SK-N-SH (cell line): Measurements from ENCODE around the gene TTC36. TPM values are rescaled to one million over a fixed set of nuclear protein-coding genes. Genes with fewer than 3 reads are reported as not detected.

Source experiments
- CTCF ChIA-PET: fragments of 300-600, 350-600 bp; formaldehyde crosslinking; extraction: SDS; loops from one replicate; lab custom pipeline; 2021; lab: Yijun Ruan, JAX
- POLR2A ChIA-PET: fragments of 350-600 bp; sonication (Branson Sonifier 250); formaldehyde crosslinking; extraction: SDS; loops from one replicate; lab custom pipeline; 2020; ENCODE audit warnings: antibody characterized with exemption, inconsistent platforms; lab: Yijun Ruan, JAX
- DNase-seq: peaks from one replicate; pipeline ENCODE4 v3.0.0; 2012
- H2AFZ ChIP-seq: fragments of 200-600 bp; sonication (generic); 2 replicates; pipeline ENCODE4 v1.8.1; 2016; ENCODE audit warnings: antibody characterized with exemption, mild to moderate bottlenecking, low read depth
- H3F3A ChIP-seq: fragments of 200-600 bp; sonication (generic); replicated peaks from 2 replicates; pipeline ENCODE3; 2016; ENCODE audit warnings: antibody characterized with exemption, mild to moderate bottlenecking; ENCODE audit not compliant: insufficient read depth
- H3K27ac ChIP-seq, 2 experiments: fragments of 200-500 bp in 1 of 2; fragments of 200-600 bp in 1 of 2; sonication (Bioruptor generic) in 1 of 2; sonication (generic), shearing (Covaris generic) in 1 of 2; 2 replicates each; pipeline versions ENCODE4 v1.5.1 to v1.6.1; 2014 to 2016; ENCODE audit warnings: low read depth in 2 of 2, inconsistent platforms in 1 of 2, low read length in 1 of 2, mild to moderate bottlenecking in 1 of 2, mixed read lengths in 1 of 2
- H3K27me3 ChIP-seq: fragments of 200-600 bp; sonication (generic), shearing (Covaris generic); 2 replicates; pipeline ENCODE4 v1.6.1; 2016; ENCODE audit warnings: mixed run types; ENCODE audit not compliant: insufficient read depth
- H3K36me3 ChIP-seq, 2 experiments: fragments of 200-500 bp in 1 of 2; fragments of 200-600 bp in 1 of 2; sonication (Bioruptor generic) in 1 of 2; sonication (generic) in 1 of 2; replicated peaks in 1 of 2; 2 replicates each; pipeline versions ENCODE3 to v1.5.1; 2014 to 2016; ENCODE audit warnings: low read length in 1 of 2, mild to moderate bottlenecking in 1 of 2; ENCODE audit not compliant: insufficient read depth in 2 of 2, control insufficient read depth in 1 of 2
- H3K4me1 ChIP-seq, 2 experiments: fragments of 200-500 bp in 1 of 2; fragments of 200-600 bp in 1 of 2; sonication (Bioruptor generic) in 1 of 2; sonication (generic), shearing (Covaris generic) in 1 of 2; 2 replicates each; pipeline versions ENCODE4 v1.5.1 to v1.6.1; 2014 to 2016; ENCODE audit warnings: low read depth in 1 of 2, low read length in 1 of 2, mixed run types in 1 of 2; ENCODE audit not compliant: insufficient read depth in 2 of 2, control insufficient read depth in 1 of 2
- H3K4me2 ChIP-seq: fragments of 200-600 bp; sonication (generic), shearing (Covaris generic); 2 replicates; pipeline ENCODE4 v1.6.1; 2017; ENCODE audit warnings: mixed run types
- H3K4me3 ChIP-seq, 2 experiments: fragments of 200-500 bp in 1 of 2; fragments of 200-600 bp in 1 of 2; sonication (Bioruptor generic) in 1 of 2; sonication (generic), shearing (Covaris generic) in 1 of 2; 2 replicates each; pipeline versions ENCODE4 v1.5.1 to v1.8.1; 2014 to 2016; ENCODE audit warnings: low read depth in 2 of 2, inconsistent platforms in 1 of 2, low read length in 1 of 2, mild to moderate bottlenecking in 1 of 2, mixed read lengths in 1 of 2, moderate library complexity in 1 of 2
- H3K79me2 ChIP-seq: fragments of 200-600 bp; sonication (generic); 2 replicates; pipeline ENCODE4 v1.8.1; 2017; ENCODE audit warnings: mild to moderate bottlenecking; ENCODE audit not compliant: insufficient read depth
- H3K9ac ChIP-seq: fragments of 200-600 bp; sonication (generic); 2 replicates; pipeline ENCODE4 v1.6.1; 2017; ENCODE audit warnings: mixed run types
- H3K9me2 ChIP-seq: fragments of 200-600 bp; sonication (generic); 2 replicates; pipeline ENCODE4 v1.6.1; 2017; ENCODE audit warnings: mixed run types
- H3K9me3 ChIP-seq: fragments of 200-600 bp; sonication (generic); 2 replicates; pipeline ENCODE4 v1.6.1; 2017; ENCODE audit warnings: mixed run types, mild to moderate bottlenecking, moderate library complexity
- H4K20me1 ChIP-seq: fragments of 200-600 bp; sonication (generic); 2 replicates; pipeline ENCODE4 v1.6.1; 2017; ENCODE audit warnings: mild to moderate bottlenecking, mixed run types; ENCODE audit not compliant: insufficient read depth
- CHD2 ChIP-seq: fragments of 150-350 bp; IDR thresholded peaks from 2 replicates; pipeline ENCODE4 v1.6.1; 2018; ENCODE audit warnings: low read length; ENCODE audit not compliant: partially characterized antibody
- FOSL2 ChIP-seq: IDR thresholded peaks from 2 replicates; pipeline ENCODE4 v1.4.0; 2012; ENCODE audit warnings: low read depth, mild to moderate bottlenecking, moderate library complexity, borderline replicate concordance
- FOXJ3 ChIP-seq: sonication (generic); formaldehyde crosslinking; IDR thresholded peaks from 2 replicates; pipeline ENCODE4 v1.5.1; 2020; ENCODE audit warnings: mild to moderate bottlenecking, missing genetic modification reagents
- FOXM1 ChIP-seq: IDR thresholded peaks from 2 replicates; pipeline ENCODE4 v1.4.0; 2012; ENCODE audit warnings: low read depth, mild to moderate bottlenecking
- JUND ChIP-seq: IDR thresholded peaks from 2 replicates; pipeline ENCODE4 v1.4.0; 2012
- MAX ChIP-seq: IDR thresholded peaks from 2 replicates; pipeline ENCODE4 v1.4.0; 2012; ENCODE audit warnings: low read depth
- MEF2A ChIP-seq: IDR thresholded peaks from 2 replicates; pipeline ENCODE4 v1.4.0; 2012; ENCODE audit warnings: low read depth, borderline replicate concordance
- NFIC ChIP-seq: IDR thresholded peaks from 2 replicates; pipeline ENCODE4 v1.4.0; 2012; ENCODE audit warnings: borderline replicate concordance
- POLR2AphosphoS5 ChIP-seq: IDR thresholded peaks from 2 replicates; pipeline ENCODE4 v1.6.1; 2012; ENCODE audit warnings: low read depth, low read length
- RCOR1 ChIP-seq: fragments of 150-350 bp; IDR thresholded peaks from 2 replicates; pipeline ENCODE4 v1.6.1; 2017; ENCODE audit warnings: antibody characterized with exemption, low read length
- REST ChIP-seq: IDR thresholded peaks from 2 replicates; pipeline ENCODE4 v1.6.1; 2012; ENCODE audit warnings: mild to moderate bottlenecking, low read depth, low read length, moderate library complexity
- RXRA ChIP-seq: IDR thresholded peaks from 2 replicates; pipeline ENCODE4 v1.4.0; 2012; ENCODE audit warnings: low read depth, mild to moderate bottlenecking, borderline replicate concordance
- SMC3 ChIP-seq: IDR thresholded peaks from 2 replicates; pipeline ENCODE4 v1.6.1; 2012; ENCODE audit warnings: low read depth, low read length, improper control_type of control experiment
- TAF1 ChIP-seq: IDR thresholded peaks from 2 replicates; pipeline ENCODE4 v1.6.1; 2012; ENCODE audit warnings: low read depth, mild to moderate bottlenecking, low read length, moderate library complexity, borderline replicate concordance
- TCF12 ChIP-seq: IDR thresholded peaks from 2 replicates; pipeline ENCODE4 v1.4.0; 2012
- TEAD4 ChIP-seq: IDR thresholded peaks from 2 replicates; pipeline ENCODE4 v1.4.0; 2012; ENCODE audit warnings: mild to moderate bottlenecking, borderline replicate concordance; ENCODE audit not compliant: insufficient read depth
- USF2 ChIP-seq: fragments of 150-350 bp; IDR thresholded peaks from 2 replicates; pipeline ENCODE4 v1.6.1; 2017; ENCODE audit warnings: antibody characterized with exemption, low read length, low read depth, borderline replicate concordance
- WGBS: methylation state at CpG from one replicate; pipeline ENCODE4 v1.1.6; 2017; ENCODE audit warnings: low lambda C conversion rate; 5-methylcytosine and 5-hydroxymethylcytosine counted together
- polyA plus RNA-seq, 3 experiments: library from polyadenylated mRNA; depleted of rRNA; stranded (reverse); fragments of >200 nt; gene quantifications; 2 replicates each; pipeline ENCODE4 v1.2.3, GENCODE V29; 2012
- TF ChIP-seq, protein P1 (sequence below): fragments of 200-600 bp; sonication (generic); IDR thresholded peaks from 2 replicates; pipeline ENCODE4 v1.6.1; 2017; ENCODE audit warnings: antibody characterized with exemption, mild to moderate bottlenecking, moderate library complexity
- TF ChIP-seq, protein P2 (sequence below): IDR thresholded peaks from 2 replicates; pipeline ENCODE4 v1.4.0; 2012; ENCODE audit warnings: low read depth, borderline replicate concordance

Gene TTC36
- polyA plus RNA-seq, 1 of the 3 experiments (the other 2 are of a cell fraction): 0.18 TPM

GRCh38 chr11:118519549-118519948 lies 7.7 kb upstream of the TTC36 start:
- H3K36me3 ChIP-seq: peaks cover 78% of the 10 kb centered on the region in 2 experiments

More at GRCh38 chr11:118519549-118519948, 7.7 kb upstream of the TTC36 start:
- no peak overlapping the region for H3K4me2 ChIP-seq
- no peak overlapping the region for H3K27ac ChIP-seq
- H3K4me1 ChIP-seq: no peaks in the 10 kb centered on the region
- CTCF ChIA-PET: no interaction called here
- DNase-seq: no peak
- no peaks in the 10 kb centered on the region for H3K27me3 ChIP-seq
- TF ChIP-seq FOXM1 (no peak), REST (no peak), SMC3 (no peak), FOXJ3 (no peak), POLR2AphosphoS5 (no peak), TEAD4 (no peak), MAX (no peak), JUND (no peak), FOSL2 (no peak), RCOR1 (no peak), USF2 (no peak), NFIC (no peak), TAF1 (no peak), RXRA (no peak), TCF12 (no peak), CHD2 (no peak), MEF2A (no peak)
- TF ChIP-seq, protein P1, sequence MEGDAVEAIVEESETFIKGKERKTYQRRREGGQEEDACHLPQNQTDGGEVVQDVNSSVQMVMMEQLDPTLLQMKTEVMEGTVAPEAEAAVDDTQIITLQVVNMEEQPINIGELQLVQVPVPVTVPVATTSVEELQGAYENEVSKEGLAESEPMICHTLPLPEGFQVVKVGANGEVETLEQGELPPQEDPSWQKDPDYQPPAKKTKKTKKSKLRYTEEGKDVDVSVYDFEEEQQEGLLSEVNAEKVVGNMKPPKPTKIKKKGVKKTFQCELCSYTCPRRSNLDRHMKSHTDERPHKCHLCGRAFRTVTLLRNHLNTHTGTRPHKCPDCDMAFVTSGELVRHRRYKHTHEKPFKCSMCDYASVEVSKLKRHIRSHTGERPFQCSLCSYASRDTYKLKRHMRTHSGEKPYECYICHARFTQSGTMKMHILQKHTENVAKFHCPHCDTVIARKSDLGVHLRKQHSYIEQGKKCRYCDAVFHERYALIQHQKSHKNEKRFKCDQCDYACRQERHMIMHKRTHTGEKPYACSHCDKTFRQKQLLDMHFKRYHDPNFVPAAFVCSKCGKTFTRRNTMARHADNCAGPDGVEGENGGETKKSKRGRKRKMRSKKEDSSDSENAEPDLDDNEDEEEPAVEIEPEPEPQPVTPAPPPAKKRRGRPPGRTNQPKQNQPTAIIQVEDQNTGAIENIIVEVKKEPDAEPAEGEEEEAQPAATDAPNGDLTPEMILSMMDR: no peak
- TF ChIP-seq, protein P2, sequence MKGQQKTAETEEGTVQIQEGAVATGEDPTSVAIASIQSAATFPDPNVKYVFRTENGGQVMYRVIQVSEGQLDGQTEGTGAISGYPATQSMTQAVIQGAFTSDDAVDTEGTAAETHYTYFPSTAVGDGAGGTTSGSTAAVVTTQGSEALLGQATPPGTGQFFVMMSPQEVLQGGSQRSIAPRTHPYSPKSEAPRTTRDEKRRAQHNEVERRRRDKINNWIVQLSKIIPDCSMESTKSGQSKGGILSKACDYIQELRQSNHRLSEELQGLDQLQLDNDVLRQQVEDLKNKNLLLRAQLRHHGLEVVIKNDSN: no peak
- peaks cover 8% of the 10 kb centered on the region for H3F3A ChIP-seq
- H3K9me2 ChIP-seq: no peaks in the 10 kb centered on the region
- H2AFZ ChIP-seq: no peak overlapping the region
- H3K4me3 ChIP-seq: no peak overlapping the region
- POLR2A ChIA-PET: interaction anchor here (0.6 kb wide), 1 partner anchor 106 kb away, joined by 3 read pairs; no protein-coding TSS in a partner anchor
- no peaks in the 10 kb centered on the region for H3K79me2 ChIP-seq
- no peaks in the 10 kb centered on the region for H3K9me3 ChIP-seq
- no peaks in the 10 kb centered on the region for H4K20me1 ChIP-seq
- H3K9ac ChIP-seq: no peak overlapping the region
- WGBS: 86% methylated on average over 6 of the region's 6 CpGs
